Measurements from ENCODE around the gene MEOX1. TPM values are rescaled to one million over a fixed set of nuclear protein-coding genes. Genes with fewer than 3 reads are reported as not detected.
A peak's percentile ranks its signal among the peaks of the same experiment; 100 is the strongest.

The MEOX1 gene
- total RNA-seq: 0.21 and 0.50 TPM in 2 replicates

DNA sequence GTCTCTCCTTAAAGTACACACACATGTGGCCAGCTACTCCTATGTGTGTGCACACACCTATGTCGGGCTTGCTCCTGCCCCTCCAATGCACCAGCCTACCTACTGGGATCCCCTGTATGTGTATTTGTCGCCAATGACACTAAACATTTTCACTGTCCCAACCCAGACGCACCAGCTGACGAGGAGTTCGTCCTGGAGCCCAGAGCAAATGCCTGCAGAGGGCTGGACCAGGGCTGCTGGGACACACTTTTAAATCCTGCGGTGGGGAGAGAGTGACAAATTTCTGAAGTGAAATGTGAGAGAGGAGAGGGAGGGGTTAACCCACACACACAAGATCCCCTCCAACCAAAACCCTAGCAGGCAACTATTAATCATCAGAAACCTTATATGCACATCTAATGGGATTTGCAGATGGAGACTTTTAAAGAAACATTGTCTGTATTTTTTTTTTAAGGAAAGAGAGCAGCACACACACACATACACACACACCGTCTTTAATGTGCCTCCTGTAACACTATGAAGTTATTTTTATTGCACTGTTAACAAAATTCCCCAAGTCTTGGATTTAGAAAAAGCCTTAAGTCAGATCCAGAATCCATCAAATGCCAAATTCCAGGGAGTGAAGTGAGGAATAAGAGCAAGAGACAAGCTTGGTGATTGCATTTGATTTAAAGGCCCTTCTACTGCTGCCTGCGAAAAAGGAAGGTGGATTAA, at the start of gene MEOX1:
MEOX1 (minus strand) TSS at position 224 of the 714 bp plus-strand sequence. CDS start 388 bp downstream, outside the sequence.
- intact Hi-C loops (cut with micrococcal nuclease): no loop called here
- Mint-ChIP-seq H3K27ac (peak within 1 kb of the TSS; percentile 75), H3K27me3 (no peaks in the 10 kb centered on the region), H3K4me1 (peaks cover 27% of the 10 kb centered on the region), H3K9me3 (no peaks in the 10 kb centered on the region), H3K36me3 (ENCODE audit: low read depth) (no peaks in the 10 kb centered on the region), H3K4me3 (peak within 1 kb of the TSS; percentile 51)
- peak; percentile 66 for DNase-seq

DNA sequence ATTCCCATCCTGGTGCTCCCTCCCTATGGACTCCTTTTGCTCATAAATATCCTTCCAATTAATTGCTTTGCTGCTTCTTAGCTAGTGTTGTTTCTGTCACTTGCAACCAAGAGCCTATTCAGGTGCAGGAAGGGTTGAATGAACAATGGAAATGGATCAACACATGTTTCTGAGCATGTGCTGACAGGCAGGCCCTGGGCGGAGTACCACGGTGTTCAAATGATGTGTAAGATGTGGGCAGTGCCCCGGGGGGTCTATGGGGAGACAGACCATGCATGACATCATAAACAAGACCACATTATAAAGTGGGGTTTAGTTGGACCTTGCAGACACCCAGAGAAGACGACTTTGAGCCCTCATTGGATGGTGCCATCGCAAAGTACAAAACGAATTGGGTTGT, 48.4 kb upstream of the MEOX1 start:
- Mint-ChIP-seq H3K27me3 (peaks cover 35% of the 10 kb centered on the region), H3K9me3 (no peaks in the 10 kb centered on the region), H3K4me3 (no peak overlapping the region), H3K27ac (no peak overlapping the region), H3K36me3 (ENCODE audit: low read depth) (peaks cover 2% of the 10 kb centered on the region), H3K4me1 (peaks cover 16% of the 10 kb centered on the region)
- DNase-seq: no peak
- intact Hi-C loops (cut with micrococcal nuclease): no loop called here

DNA sequence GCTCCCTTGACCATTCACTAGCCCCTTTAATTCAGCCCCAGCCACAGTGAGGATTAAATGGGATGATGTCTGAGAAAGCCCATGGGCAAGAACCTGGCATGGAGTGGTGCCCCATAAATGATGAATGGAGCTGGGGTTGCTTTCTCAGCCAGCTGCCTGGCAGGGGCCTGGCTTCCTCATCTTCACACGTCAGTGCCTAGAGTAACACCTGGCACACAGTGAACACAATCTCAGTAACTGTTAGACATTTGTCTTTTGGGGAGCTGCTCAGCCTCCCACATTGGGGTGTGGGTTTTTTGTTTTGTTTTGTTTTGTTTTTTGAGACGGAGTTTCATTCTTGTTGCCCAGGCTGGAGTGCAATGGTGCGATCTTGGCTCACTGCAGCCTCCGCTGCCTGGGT, 47.5 kb upstream of the MEOX1 start:
- Mint-ChIP-seq H3K36me3 (ENCODE audit: low read depth) (no peaks in the 10 kb centered on the region), H3K9me3 (no peaks in the 10 kb centered on the region), H3K27me3 (peaks cover 26% of the 10 kb centered on the region), H3K4me1 (peaks cover 10% of the 10 kb centered on the region), H3K4me3 (no peak overlapping the region), H3K27ac (no peak overlapping the region)
- intact Hi-C loops (cut with micrococcal nuclease): no loop called here
- DNase-seq: no peak

DNA sequence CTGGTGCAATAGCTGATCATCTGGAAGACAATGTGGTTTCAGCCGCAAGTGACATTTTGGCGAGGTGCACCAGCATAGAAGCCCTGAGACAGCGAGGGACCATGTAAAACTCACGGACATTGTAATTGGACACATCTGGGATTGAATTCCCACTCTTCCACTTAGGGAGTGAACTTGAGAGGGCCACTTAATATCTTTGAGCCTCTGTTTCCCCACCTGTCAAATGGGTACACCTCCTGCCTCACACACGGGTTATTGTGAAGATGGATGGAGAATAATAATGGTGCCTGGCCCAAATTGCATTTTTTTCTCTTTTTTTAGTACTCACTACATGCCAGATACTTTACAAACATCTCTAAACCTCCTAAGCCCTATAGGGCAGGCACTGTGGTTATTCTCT, 45.5 kb upstream of the MEOX1 start:
- peaks cover 3% of the 10 kb centered on the region for H3K9me3 Mint-ChIP-seq
- no peak overlapping the region for H3K4me3 Mint-ChIP-seq
- no peaks in the 10 kb centered on the region for H3K36me3 Mint-ChIP-seq (ENCODE audit: low read depth)
- H3K4me1 Mint-ChIP-seq: peaks cover 3% of the 10 kb centered on the region
- peaks cover 14% of the 10 kb centered on the region for H3K27me3 Mint-ChIP-seq
- no peak overlapping the region for H3K27ac Mint-ChIP-seq
- intact Hi-C loops (cut with micrococcal nuclease): no loop called here
- no peak for DNase-seq

DNA sequence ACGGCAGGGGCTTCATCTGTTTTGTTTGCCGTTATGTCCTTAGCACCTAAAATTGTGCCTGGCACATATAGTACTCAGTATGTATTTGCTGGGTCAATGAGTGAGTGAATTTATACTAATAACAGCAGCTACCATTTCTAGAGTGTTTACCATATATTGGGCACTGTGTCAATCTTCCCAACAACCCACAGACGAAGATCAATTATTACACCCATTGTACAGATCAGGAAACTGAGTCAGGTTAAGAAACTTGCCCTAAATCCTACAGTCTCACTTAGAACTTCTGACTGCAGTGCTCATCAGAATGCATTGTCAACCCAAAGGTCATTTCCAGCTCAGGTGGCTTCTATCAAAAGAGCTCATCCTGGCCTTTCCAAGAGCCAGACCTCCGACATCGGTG, 44.5 kb upstream of the MEOX1 start:
- no peak overlapping the region for H3K4me3 Mint-ChIP-seq
- H3K27me3 Mint-ChIP-seq: peaks cover 13% of the 10 kb centered on the region
- intact Hi-C loops (cut with micrococcal nuclease): no loop called here
- no peak for DNase-seq
- H3K4me1 Mint-ChIP-seq: peaks cover 7% of the 10 kb centered on the region
- no peaks in the 10 kb centered on the region for H3K36me3 Mint-ChIP-seq (ENCODE audit: low read depth)
- peaks cover 3% of the 10 kb centered on the region for H3K9me3 Mint-ChIP-seq
- no peak overlapping the region for H3K27ac Mint-ChIP-seq

DNA sequence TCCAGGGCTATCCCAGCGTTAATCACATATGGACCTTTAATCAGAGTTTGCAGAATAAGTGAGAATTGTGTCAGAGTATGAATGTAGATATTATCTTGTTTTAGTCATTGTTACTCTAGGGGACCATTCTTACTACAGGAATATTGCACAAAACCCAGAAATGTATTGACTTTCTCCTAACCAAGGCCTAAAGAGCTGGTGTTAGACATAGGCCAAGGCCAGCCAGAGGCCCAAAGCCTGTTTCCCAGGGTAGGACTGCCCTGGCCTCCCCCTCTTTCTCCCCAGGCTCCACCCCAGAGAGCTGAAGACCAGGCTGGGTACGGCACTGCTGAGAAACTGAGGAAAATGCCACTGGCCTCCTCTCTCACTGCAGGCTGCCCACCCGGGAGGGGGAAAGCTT, 41.9 kb upstream of the MEOX1 start:
- Mint-ChIP-seq H3K36me3 (ENCODE audit: low read depth) (no peaks in the 10 kb centered on the region), H3K27ac (no peak overlapping the region), H3K4me1 (peaks cover 8% of the 10 kb centered on the region), H3K4me3 (no peak overlapping the region), H3K9me3 (peaks cover 3% of the 10 kb centered on the region), H3K27me3 (peaks cover 20% of the 10 kb centered on the region)
- intact Hi-C loops (cut with micrococcal nuclease): no loop called here
- DNase-seq: no peak

DNA sequence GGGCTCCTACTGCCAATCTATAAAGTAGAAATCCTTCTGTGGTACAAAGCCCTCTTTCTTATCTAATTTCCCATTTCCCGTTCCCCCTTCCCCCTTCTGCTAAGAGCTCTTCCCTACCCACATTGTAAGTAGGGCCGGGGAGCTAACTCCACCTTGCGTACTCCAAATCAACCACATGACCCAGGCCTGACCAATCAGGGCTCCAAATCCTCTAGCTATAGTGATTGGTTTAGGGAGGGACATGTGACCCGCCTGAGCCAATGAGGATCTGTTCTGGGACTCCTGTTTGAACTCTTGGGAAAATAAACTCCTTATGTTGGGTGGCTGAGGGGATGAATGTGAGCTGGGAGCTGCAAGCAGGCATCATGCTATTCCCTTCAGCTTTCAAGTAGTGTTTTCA, 40.9 kb upstream of the MEOX1 start:
- H3K27ac Mint-ChIP-seq: no peak overlapping the region
- peaks cover 3% of the 10 kb centered on the region for H3K9me3 Mint-ChIP-seq

DNA sequence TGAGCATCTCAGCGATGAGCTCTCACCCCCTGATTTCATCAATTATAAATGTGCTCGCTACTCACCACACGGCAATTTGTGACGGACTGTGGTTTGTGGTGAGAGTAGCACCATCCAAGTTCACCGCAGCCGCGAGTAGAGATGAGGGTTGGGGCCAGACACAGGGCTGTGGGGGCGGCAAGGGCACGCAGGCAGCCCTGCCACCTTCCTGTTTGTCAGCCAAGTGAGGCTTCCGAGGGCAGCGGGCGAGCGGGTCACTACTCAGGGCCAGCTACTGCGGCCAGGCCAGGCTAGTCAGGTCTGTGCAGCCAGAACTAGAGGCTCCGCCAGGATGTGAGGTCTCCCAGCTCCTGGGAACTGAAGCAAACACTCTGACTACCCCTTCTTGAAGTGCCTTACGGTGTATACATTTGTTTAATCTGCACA, 39.6 kb upstream of the MEOX1 start:
- H3K27me3 Mint-ChIP-seq: peaks cover 21% of the 10 kb centered on the region
- peak overlapping the region; percentile 34 for H3K27ac Mint-ChIP-seq
- DNase-seq: peak; percentile 74
- H3K9me3 Mint-ChIP-seq: peaks cover 3% of the 10 kb centered on the region
- no peaks in the 10 kb centered on the region for H3K36me3 Mint-ChIP-seq (ENCODE audit: low read depth)
- intact Hi-C loops (cut with micrococcal nuclease): no loop called here
- peak overlapping the region; percentile 41 for H3K4me3 Mint-ChIP-seq
- H3K4me1 Mint-ChIP-seq: peaks cover 8% of the 10 kb centered on the region

More for the DNA sequence above, 40.9 kb upstream of the MEOX1 start:
- Mint-ChIP-seq H3K36me3 (ENCODE audit: low read depth) (no peaks in the 10 kb centered on the region), H3K27me3 (peaks cover 21% of the 10 kb centered on the region), H3K4me1 (peaks cover 8% of the 10 kb centered on the region), H3K4me3 (no peak overlapping the region)
- DNase-seq: peak; percentile 68
- intact Hi-C loops (cut with micrococcal nuclease): no loop called here

DNA sequence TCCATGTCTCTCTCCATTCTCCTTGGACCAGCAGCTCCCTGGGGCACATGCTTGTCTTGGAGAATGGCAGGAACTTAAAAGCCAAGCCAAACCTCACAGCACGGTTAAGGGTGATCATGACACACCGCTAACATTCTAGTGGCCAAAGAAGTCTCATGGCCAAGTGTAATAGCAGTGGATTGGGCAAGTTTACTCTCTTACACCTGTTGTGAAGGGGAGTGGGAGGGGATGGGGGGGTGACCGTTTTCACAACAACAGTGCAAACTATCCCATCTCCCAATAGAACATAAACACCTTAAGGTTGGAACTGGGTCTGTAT, 37.7 kb upstream of the MEOX1 start:
- Mint-ChIP-seq H3K27me3 (peaks cover 18% of the 10 kb centered on the region), H3K27ac (no peak overlapping the region), H3K4me1 (peaks cover 8% of the 10 kb centered on the region), H3K36me3 (ENCODE audit: low read depth) (no peaks in the 10 kb centered on the region), H3K4me3 (no peak overlapping the region), H3K9me3 (peaks cover 3% of the 10 kb centered on the region)
- intact Hi-C loops (cut with micrococcal nuclease): no loop called here
- no peak for DNase-seq

DNA sequence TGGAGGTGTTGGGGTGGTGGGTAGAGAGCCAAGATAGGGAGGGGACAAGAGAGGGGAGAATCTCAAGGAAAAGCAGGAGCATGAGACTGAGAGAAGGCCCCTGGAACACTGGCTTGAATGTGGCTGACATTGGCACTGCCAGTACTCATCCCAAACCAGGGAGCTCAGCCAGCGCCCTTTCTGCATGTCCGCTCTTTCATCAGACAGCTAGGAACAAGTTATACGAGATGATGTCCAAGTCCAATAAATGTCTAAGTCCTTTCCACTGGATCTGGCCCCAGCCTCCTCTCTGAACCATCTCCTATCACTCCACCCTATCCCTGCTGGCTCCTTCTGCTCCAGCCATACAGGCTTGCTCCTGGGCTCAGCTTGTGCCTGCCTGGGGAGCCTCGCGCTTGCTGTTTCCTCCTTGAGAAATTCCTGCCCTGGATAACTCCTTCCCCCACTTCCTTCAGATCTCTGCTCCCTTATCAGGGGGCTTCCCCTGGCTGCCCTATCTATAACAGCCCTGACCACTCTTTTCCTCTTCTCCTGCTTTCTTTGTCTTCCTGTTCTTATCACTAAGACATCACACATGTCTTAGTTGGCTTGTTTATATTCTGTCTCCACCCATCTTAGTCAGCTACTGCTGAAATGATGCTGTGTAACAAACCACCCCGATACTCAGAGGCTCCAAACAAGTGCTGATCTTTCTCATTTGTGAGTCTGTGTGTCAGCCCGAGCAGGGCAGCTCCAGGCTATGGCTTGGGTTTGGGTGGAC, 37.1 kb upstream of the MEOX1 start:
- no peak overlapping the region for H3K27ac Mint-ChIP-seq
- peaks cover 3% of the 10 kb centered on the region for H3K9me3 Mint-ChIP-seq
- H3K4me1 Mint-ChIP-seq: peaks cover 8% of the 10 kb centered on the region
- no peaks in the 10 kb centered on the region for H3K36me3 Mint-ChIP-seq (ENCODE audit: low read depth)
- intact Hi-C loops (cut with micrococcal nuclease): no loop called here
- DNase-seq: no peak
- peaks cover 18% of the 10 kb centered on the region for H3K27me3 Mint-ChIP-seq
- H3K4me3 Mint-ChIP-seq: no peak overlapping the region

DNA sequence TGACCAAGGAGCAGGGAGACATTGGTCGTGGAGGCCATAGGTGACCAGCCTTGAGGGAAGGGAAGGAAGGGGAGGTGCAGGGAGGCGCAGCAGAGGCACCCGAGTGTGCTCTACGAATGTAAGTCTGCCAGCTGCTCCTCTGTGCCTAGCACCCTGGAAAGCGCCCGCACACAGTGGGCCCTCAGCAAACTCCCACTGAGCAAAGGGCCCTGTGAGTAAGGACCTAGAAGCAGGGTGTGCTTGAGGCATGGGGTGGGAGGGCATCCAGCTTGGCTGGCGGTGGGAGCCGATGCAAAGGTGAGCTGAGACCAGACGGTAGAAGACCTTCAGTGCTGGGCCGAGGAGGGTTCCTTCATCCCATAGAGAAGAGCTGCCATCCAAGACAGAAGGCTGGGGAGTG, 36.2 kb upstream of the MEOX1 start:
- H3K4me3 Mint-ChIP-seq: no peak overlapping the region
- H3K27ac Mint-ChIP-seq: no peak overlapping the region
- H3K4me1 Mint-ChIP-seq: peaks cover 8% of the 10 kb centered on the region
- peaks cover 18% of the 10 kb centered on the region for H3K27me3 Mint-ChIP-seq
- intact Hi-C loops (cut with micrococcal nuclease): no loop called here
- no peak for DNase-seq
- no peaks in the 10 kb centered on the region for H3K36me3 Mint-ChIP-seq (ENCODE audit: low read depth)
- peaks cover 3% of the 10 kb centered on the region for H3K9me3 Mint-ChIP-seq

DNA sequence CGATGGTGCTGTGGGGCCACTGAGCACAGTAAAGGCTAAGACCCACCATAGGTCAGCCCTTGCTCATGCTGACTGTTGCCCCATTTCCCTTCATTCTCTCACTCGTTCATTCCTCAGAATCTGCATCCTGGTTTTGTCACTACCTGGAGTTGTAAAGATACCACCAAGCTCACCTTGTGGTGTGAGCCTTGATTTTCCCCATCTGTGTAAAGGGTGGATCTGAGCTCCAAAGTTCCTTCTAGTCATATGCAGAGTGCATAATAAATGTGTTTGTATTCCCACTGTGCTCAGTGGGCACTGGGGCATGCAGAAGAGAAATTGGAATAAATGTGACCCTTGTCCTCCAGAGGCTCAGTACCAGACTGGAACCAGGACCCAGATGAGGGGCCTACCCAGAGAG, 35.2 kb upstream of the MEOX1 start:
- Mint-ChIP-seq H3K27me3 (peaks cover 16% of the 10 kb centered on the region), H3K4me3 (no peak overlapping the region), H3K9me3 (no peaks in the 10 kb centered on the region), H3K27ac (no peak overlapping the region), H3K36me3 (ENCODE audit: low read depth) (no peaks in the 10 kb centered on the region), H3K4me1 (peaks cover 5% of the 10 kb centered on the region)
- intact Hi-C loops (cut with micrococcal nuclease): no loop called here
- no peak for DNase-seq

DNA sequence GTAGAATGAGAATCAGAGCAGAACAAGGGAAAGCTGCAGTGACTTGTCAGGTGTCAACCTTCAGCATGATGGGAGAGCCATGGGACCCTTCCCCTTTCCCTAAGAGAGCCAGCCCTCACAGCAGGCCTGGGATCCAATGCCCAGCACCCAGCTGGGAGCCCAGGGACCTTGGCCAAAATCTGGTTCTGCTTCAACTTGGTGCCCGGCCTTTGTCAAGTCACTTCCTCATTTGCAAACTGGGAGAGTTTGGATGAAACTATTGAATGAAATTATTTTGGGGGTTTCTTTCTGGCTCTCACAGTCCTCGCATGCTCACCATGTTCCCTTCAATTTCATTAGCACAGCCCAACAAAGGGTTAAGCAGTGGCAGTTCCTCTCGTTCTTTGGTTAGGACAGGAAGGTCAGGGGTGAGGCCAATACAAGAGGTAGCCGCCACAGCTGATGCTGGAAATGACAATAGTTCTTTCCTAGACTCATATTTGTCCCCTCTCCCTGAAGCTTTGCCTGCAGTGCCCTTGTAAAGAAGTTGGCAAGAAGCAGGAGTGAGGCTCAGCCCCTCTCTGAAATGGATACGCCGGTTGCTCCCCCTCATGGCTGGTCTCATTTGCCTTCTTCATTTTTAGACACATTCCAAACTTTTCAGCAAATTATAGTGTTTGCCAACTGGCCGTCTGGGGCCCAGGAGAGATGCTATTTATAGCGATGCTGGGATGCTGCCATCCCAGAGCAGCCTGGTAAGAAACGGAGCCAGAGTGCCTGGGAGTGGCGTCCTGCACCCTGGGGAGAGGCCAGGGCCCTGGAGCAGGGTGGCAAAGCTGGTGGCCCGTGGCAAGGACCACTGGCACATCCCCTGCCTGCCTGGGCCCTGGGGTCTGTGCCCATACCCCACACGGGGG, 34.5 kb upstream of the MEOX1 start:
- Mint-ChIP-seq H3K4me1 (peaks cover 2% of the 10 kb centered on the region), H3K27me3 (peaks cover 14% of the 10 kb centered on the region), H3K4me3 (no peak overlapping the region), H3K36me3 (ENCODE audit: low read depth) (no peaks in the 10 kb centered on the region), H3K9me3 (no peaks in the 10 kb centered on the region), H3K27ac (no peak overlapping the region)
- intact Hi-C loops (cut with micrococcal nuclease): no loop called here
- DNase-seq: no peak

Data from activated CD4-positive, alpha-beta T cell treated with anti-CD3 and anti-CD28 coated beads, Interleukin-2, amount 10 ng/mL, durations not matched to agents 24 days and 14 days (primary cell).